ENCODE measurements around the gene BCORL1.

DNA sequence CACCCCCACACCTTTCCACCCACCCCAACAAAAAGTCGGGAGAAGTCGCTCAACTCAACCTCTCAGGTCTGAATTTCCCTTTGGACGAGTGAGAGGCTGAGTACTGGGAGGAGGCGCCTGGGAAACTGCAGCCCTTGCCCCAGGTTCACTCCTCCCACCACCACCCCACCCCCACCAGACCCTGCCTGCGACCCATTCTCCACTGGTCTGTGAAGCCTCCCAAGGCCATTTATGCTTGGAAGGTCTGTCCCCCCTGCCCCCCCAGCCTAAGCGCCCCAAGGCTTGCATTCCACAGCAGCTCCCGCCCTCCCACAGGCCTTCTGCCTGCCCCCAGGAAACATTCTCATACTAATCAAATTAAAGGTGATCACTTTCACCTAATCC lies 100.7 kb downstream of the BCORL1 start:
- no peak for TF ChIP-seq CTCF (conservative IDR thresholded peaks at IDR 0.05; ENCODE audit: low read depth, low read length)
- TF ChIP-seq POLR2A (IDR thresholded peaks at IDR 0.05; ENCODE audit: low read depth, low read length) = no peak
- TF ChIP-seq SMC3 (IDR thresholded peaks at IDR 0.05; ENCODE audit: low read depth, low read length) = no peak
- no peak for TF ChIP-seq MXI1 (IDR thresholded peaks at IDR 0.05; ENCODE audit: borderline replicate concordance, low read depth, low read length)
- no peak for TF ChIP-seq MAZ (IDR thresholded peaks at IDR 0.05; ENCODE audit: borderline replicate concordance, low read depth, low read length)
- TF ChIP-seq RAD21 (IDR thresholded peaks at IDR 0.05; ENCODE audit: low read length) = no peak
- no peak for TF ChIP-seq RFX5 (IDR thresholded peaks at IDR 0.05; ENCODE audit: low read depth, low read length)
- TF ChIP-seq MAFK (IDR thresholded peaks at IDR 0.05; ENCODE audit: low read depth, low read length) = no peak
- TF ChIP-seq USF2 (IDR thresholded peaks at IDR 0.05; ENCODE audit: low read depth, low read length) = no peak
- TF ChIP-seq BHLHE40 (IDR thresholded peaks at IDR 0.05; ENCODE audit: low read depth, low read length) = no peak

All from IMR-90 (cell line).